NCI-H345 (cell line): ENCODE measurements around the gene LYRM7.
A peak's percentile ranks its signal among the peaks of the same experiment; 100 is the strongest.
"Not testable (repeated sequence)": the region's sequence is repeated elsewhere in the genome, so short reads cannot be mapped to it uniquely, and the experiment has no call there.

ENCODE experiments used
- DNase-seq: peaks from one replicate; lab custom pipeline; 2025; lab: John Stamatoyannopoulos, UW

The LYRM7 gene

GRCh38 chr5:131180407-131180806, 9.7 kb downstream of the LYRM7 start:
- DNase-seq = no peak

- no peak for DNase-seq
These were observed 12.1 kb downstream of the LYRM7 start for GRCh38 chr5:131182839-131183238.

DNA sequence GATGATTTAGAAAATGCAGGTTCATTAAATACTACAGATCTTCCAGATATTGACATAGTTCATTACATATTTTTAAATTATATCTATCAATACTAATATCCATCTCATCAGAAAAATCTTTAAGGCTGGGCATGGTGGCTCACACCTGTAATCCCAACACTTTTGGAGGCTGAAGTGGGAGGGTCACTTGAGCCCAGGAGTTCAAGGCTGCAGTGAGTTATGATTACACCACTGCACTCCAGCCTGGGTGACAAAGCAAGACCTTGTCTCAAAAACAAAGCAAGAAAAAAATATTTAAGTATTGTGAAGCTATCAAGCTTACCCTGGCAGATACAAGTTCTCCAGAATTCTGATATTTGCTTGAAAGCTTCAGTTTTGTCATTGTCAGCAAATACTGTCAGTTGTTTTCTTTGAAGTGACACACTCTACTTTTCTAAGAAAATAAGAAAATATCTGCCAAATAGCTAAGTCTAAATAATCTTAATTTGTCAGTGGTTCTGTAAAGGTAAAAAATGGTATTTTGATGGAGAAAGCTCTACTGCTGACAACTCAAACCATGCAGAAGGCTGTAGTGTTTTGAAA, 14.9 kb downstream of the LYRM7 start:
- DNase-seq = no peak

DNA sequence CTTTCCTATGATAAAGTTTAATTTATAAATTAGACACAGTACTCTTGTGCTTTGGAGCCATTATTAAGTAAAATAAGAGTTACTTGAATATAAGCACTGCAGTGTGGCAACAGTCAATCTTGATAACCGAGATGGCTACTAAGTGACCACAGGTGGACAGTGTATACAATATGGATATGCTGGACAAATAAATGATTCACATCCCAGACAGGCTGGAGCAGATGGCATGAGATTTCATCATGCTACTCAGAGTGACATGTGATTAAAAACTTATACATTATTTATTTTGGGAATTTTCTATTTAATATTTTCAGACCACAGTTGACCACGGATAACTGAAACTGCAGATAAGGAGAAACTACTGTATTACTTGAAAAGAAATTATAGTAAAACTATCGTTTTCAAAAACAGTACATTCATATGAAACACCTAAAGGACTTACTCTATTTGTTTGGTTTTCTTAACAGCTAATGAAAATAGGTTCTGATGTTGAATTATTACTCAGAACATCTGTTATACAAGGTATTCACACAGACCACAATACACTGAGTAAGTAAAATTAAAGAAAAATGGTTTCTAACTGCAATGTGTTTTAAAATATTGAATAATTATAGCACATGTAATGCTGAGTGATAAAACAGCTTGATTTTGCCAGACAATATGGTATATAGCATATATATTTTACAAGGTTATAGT, 16.0 kb downstream of the LYRM7 start:
- DNase-seq = no peak

- DNase-seq = no peak
These were observed 22.4 kb downstream of the LYRM7 start for GRCh38 chr5:131193106-131193505.

GRCh38 chr5:131193897-131194296, 23.2 kb downstream of the LYRM7 start:
- DNase-seq = not testable (repeated sequence)

DNA sequence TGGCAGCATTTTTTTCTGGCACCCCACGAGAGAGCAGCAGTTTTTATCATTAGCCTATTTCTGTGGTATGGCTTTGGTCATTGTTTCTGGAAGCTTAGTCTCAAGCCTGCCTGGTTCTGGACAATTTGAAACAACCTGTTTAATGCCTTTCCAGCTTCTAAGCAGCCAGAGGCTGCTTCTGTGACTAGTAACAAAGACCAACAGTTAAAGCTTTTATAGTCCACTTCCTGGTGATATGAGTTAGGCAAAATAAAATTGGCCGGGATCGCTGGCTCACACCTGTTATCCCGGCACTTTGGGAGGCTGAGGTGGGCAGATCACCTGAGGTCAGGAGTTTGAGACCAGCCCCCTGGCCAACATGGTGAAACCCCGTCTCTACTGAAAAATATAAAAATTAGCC, 24.0 kb downstream of the LYRM7 start:
- no peak for DNase-seq

- no peak for DNase-seq
These were observed 25.0 kb downstream of the LYRM7 start for GRCh38 chr5:131195696-131196095.

- DNase-seq = no peak
These were observed 25.6 kb downstream of the LYRM7 start for GRCh38 chr5:131196331-131196730.

- no peak for DNase-seq
These were observed 27.9 kb downstream of the LYRM7 start for GRCh38 chr5:131198625-131199024.

DNA sequence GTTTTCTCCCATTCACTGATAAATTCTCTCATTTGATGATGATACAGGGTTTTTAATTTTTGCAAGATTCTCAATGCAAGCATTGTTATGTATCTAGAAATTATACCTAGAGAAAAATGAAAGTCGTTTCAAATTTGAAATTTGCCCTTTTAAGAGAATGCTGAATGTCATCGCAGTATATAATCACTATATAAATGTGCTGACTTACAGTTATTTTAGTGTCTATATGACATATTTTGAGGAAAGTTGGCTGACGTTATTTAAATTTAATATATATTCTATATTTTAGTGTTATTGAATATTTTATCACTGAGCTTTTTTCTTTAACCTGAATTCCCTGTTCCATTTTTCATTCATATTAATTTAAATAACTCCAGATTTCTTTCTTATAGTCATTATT, 29.8 kb downstream of the LYRM7 start:
- no peak for DNase-seq

DNA sequence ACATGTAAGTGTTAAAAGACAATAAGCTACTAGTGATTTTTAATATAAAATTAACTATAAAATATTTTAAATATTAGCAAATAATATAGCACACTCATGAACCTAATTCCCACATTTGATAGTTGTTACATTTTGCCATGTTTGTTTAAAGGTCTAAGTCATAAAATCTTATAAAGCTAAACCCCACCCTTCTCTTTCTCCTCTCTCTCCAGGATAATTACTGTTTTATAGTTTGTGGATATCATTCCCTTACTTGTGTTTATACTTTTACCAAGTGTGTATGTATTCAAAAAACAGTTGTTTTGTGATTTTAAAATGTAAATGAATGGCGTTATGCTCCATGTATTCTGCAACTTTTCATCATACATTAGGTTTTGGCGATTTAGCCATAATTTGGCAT, 34.2 kb downstream of the LYRM7 start:
- DNase-seq = no peak

GRCh38 chr5:131206061-131206460, 35.3 kb downstream of the LYRM7 start:
- no peak for DNase-seq

GRCh38 chr5:131206772-131207171, 36.0 kb downstream of the LYRM7 start:
- DNase-seq = no peak

DNA sequence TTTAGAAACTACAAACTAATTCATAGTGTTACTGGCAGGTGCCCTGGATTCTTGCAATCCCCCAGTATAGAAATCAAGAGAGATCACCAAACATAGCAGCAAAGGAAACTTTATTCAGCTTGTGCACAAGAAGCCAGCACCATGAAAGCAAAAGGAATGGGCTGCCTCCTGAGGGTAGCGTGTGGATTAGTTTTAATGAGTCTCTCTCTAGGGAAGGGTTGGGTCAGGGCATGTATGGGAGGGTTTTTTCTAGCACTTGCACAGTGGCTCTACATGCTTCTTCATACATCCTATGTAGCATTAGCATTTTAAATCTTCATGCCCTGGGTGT, 38.4 kb downstream of the LYRM7 start:
- no peak for DNase-seq

DNA sequence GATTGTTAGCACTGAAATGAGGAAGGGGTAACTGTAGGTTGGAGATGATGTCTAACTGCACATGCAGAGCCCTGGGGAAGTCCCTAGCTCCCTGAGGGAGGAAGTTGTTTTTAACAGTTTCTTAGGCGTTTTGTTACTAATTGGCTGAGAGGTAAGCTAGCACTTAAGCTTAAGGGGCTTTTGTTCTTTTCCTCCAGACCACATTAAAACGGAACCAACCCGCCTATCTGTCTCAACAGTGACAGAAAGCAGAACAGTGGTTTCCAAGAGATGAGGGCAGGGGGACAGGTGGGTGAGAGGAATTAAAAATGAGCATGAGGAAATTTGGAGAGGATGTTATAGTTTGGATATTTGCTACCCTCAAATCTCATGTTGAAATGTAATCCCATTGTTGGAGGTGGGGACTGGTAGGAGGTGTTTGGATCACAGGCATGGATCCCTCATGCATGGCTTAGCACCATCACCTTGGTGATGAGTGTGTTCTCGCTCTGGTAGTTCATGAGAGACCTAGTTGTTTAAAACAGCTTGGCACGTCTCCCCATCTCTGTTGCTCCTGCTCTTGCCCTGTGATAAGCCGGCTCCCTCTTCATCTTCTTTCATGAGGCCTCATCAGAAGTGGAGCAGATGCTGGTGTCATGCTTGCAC, 38.9 kb downstream of the LYRM7 start:
- DNase-seq = peak; percentile 61

- no peak for DNase-seq
These were observed 39.4 kb downstream of the LYRM7 start for GRCh38 chr5:131210151-131210510.

- DNase-seq = no peak
These were observed 40.9 kb downstream of the LYRM7 start for GRCh38 chr5:131211669-131212068.

DNA sequence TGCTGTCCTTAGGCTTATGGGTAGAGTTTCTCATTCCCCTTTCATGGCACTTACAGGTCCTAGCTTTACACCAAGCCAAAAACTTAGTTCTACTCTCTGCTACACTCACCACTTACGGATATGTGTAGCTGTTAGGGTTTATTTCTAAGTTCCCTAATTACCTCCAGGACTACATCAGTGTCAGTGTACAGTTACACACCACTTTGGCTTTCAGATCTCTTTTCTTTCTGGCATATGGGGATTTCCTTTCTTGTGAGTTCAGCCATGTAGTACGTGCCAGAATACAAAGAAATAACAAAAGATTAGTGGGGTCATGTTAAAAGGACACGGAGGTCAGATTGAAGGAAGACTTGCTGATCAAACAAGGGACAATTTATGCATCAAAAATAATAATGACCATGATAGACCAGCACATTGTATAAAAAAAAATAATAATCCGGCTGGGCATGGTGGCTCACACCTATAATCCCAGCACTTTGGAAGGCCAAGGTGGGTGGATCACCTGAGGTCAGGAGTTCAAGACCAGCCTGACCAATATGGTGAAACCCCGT, 41.8 kb downstream of the LYRM7 start:
- DNase-seq = no peak

- no peak for DNase-seq
These were observed 44.0 kb downstream of the LYRM7 start for GRCh38 chr5:131214609-131215227.

DNA sequence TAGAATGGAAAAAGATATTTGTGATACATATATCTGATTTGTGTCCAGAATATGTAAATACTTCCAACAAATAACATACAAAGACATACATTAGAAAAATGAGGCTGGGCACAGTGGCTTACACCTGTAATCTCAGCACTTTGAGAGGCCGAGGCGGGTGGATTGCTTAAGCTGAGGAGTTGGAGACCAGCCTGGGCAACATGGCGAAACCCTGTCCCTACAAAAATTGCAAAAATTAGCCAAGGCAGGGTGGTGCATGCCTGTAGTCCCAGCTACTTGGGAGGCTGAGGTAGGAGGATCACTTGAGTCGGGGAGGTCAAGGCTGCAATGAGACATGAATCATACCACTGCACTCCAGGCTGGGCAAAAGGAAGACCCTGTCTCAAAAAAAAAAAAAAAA, 47.0 kb downstream of the LYRM7 start:
- no peak for DNase-seq

GRCh38 chr5:131218392-131218791, 47.6 kb downstream of the LYRM7 start:
- no peak for DNase-seq

- no peak for DNase-seq
These were observed 49.8 kb downstream of the LYRM7 start for GRCh38 chr5:131220566-131220965.
